ENCODE data around the gene LENEP. TPM values are rescaled to one million over a fixed set of nuclear protein-coding genes. Genes with fewer than 3 reads are reported as not detected.

Gene LENEP
- total and polyA plus RNA-seq, 2 of the 8 experiments (the other 6 are each of a cell fraction or from before 2014, with no cell fraction given), result 1.3 TPM; not detected in 1

DNA sequence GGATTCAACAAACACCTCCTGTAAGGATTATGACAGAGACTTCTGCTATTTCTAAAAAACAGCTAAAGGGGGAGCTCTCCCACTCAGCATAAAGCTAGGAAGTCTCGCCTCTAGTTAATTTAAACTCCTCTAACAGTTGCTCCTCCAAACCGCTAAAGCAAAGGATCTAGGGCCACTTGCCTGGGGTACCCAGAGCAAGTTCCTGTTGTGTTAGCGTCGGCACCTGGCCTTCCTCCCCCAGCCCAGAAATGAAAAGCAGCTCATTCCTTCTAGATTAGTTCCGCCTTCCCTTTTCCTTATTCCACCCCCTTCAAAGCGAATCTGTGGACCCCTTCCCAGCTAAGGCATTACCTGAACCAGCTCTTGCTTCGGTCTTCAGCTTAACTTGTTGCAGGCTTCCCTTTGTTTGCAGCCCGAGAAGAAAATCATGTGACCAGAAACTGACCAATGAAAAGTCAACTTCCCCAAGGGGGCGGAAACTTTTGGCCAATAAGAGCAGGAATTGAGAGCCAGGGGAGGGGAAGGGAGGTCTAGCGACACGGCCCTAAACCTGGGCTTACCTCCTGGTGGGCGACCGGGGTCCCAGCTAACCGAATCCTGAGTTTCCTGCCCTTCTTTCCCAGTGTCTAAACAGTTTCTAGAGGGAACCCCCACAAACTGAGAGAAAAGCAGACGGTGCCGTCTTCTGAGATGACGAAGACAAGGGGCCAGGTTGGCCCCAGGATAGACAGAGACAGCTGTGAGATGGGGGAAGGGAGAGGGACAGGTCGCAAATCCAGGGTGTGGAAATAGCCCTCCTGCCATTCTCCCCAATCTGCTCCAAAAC is 37.5 kb upstream of the LENEP start, which contains the start of gene PBXIP1 (continued):
- TF ChIP-seq CHD2 (IDR thresholded peaks at IDR 0.05; ENCODE audit: low read length) (peak; percentile 15; the same call in 1 of the 2 replicates), TBP (IDR thresholded peaks at IDR 0.05; ENCODE audit: low read depth, low read length) (peak; percentile 65; the same call in 1 of the 2 replicates), CTBP2 (IDR thresholded peaks at IDR 0.05; ENCODE audit: borderline replicate concordance, insufficient read depth, insufficient read length, low read length) (no peak), SP4 (IDR thresholded peaks at IDR 0.05; ENCODE audit: low read length) (peak; percentile 88; the same call in 1 of the 2 replicates)
- TF ChIP-seq, protein P1, sequence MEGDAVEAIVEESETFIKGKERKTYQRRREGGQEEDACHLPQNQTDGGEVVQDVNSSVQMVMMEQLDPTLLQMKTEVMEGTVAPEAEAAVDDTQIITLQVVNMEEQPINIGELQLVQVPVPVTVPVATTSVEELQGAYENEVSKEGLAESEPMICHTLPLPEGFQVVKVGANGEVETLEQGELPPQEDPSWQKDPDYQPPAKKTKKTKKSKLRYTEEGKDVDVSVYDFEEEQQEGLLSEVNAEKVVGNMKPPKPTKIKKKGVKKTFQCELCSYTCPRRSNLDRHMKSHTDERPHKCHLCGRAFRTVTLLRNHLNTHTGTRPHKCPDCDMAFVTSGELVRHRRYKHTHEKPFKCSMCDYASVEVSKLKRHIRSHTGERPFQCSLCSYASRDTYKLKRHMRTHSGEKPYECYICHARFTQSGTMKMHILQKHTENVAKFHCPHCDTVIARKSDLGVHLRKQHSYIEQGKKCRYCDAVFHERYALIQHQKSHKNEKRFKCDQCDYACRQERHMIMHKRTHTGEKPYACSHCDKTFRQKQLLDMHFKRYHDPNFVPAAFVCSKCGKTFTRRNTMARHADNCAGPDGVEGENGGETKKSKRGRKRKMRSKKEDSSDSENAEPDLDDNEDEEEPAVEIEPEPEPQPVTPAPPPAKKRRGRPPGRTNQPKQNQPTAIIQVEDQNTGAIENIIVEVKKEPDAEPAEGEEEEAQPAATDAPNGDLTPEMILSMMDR (IDR thresholded peaks at IDR 0.05; ENCODE audit: control extremely low read depth in 1 of 3, insufficient read depth in 1 of 3, low read depth in 1 of 3, low read length in 3 of 3), result peak in 1 of 3 experiments; percentile 10; a peak in 1 of 4 replicates
